Thyroid gland (tissue), 4 donors: ENCODE results near the gene USP13. TPM values are rescaled to one million over a fixed set of nuclear protein-coding genes. Genes with fewer than 3 reads are reported as not detected.

ENCODE experiments used
- DNase-seq, 2 donors: peaks; one replicate each; pipeline ENCODE4 v3.0.0-alpha.2; 2019
- H3K27ac ChIP-seq, 3 donors: fragments of 200-600 bp; sonication (generic); 1 replicate in 2 of 3; 2 replicates in 1 of 3; pipeline ENCODE4 v1.5.1; 2016 to 2019; ENCODE audit warnings: mild to moderate bottlenecking in 1 of 3, moderate library complexity in 1 of 3
- H3K27me3 ChIP-seq: fragments of 200-600 bp; sonication (generic); one replicate; pipeline ENCODE4 v1.5.1; 2019
- H3K36me3 ChIP-seq, 2 donors: fragments of 200-600 bp; sonication (generic); one replicate each; pipeline ENCODE4 v1.5.1; 2016 to 2019
- H3K4me1 ChIP-seq, 2 donors: fragments of 200-600 bp; sonication (generic); one replicate each; pipeline ENCODE4 v1.5.1; 2017 to 2019
- H3K4me3 ChIP-seq, 3 donors: fragments of 200-600 bp; sonication (generic); replicated peaks in 1 of 3; 1 replicate in 2 of 3; 2 replicates in 1 of 3; pipeline ENCODE4 v1.5.1; 2016; ENCODE audit warnings: mild to moderate bottlenecking in 1 of 3
- H3K9me3 ChIP-seq: fragments of 200-600 bp; sonication (generic); one replicate; pipeline ENCODE4 v1.5.1; 2017
- POLR2A ChIP-seq, 2 donors: fragments of 450-650 bp; IDR thresholded peaks; one replicate each; pipeline ENCODE4 v1.6.1; 2017; ENCODE audit warnings: antibody characterized with exemption in 2 of 2, mild to moderate bottlenecking in 2 of 2, moderate library complexity in 1 of 2
- WGBS, 2 donors: methylation state at CpG; one replicate each; pipeline ENCODE4 v1.1.5; 2017; 5-methylcytosine and 5-hydroxymethylcytosine counted together
- intact Hi-C: fragments of 100-400 bp; cut with DNase I; formaldehyde crosslinking; loops from one replicate; pipeline ENCODE4 v1.15.1; 2023
- total RNA-seq, 4 donors: library from RNA; depleted of rRNA; stranded (reverse); fragments of >200 nt; gene quantifications; one replicate each; pipeline ENCODE4 v1.2.3, GENCODE V29; 2016
- TF ChIP-seq, protein P1 (sequence below), 6 experiments: fragments of 200-600 bp in 3 of 6; fragments of 450-650 bp in 3 of 6; sonication (generic) in 3 of 6; IDR thresholded peaks; one replicate each; pipeline ENCODE4 v1.5.1; 2016 to 2019; ENCODE audit warnings: antibody characterized with exemption in 6 of 6, mild to moderate bottlenecking in 2 of 6, inconsistent platforms in 1 of 6, moderate library complexity in 1 of 6

Gene USP13
- total RNA-seq, 4 donors from 2014 or later = 16.7 to 31.6 (median 25.4) TPM

DNA sequence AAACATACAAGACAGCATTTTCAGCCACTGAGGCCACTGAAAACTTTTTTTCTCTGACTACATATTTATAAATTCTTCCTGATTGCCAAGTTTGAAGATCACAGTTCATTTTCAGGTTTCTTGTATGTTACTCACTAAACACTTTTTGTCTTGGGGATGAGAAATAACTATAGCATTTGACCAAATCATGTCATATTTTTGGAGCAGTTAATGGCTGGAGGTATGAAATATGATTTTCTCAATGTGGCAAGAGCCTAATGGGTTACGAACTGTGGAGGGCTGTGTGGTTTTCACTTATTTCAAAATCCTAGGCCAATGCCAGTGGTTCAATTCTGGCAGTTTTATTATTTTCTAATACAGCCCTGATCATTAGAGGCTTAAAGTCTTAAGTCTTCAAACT lies 64.4 kb downstream of the USP13 start:
- no peak overlapping the region for H3K27ac ChIP-seq
- no peaks in the 10 kb centered on the region for H3K9me3 ChIP-seq
- DNase-seq = no peak
- H3K4me3 ChIP-seq = no peak overlapping the region
- H3K4me1 ChIP-seq = no peaks in the 10 kb centered on the region
- TF ChIP-seq POLR2A (IDR thresholded peaks at IDR 0.05) = no peak
- peaks cover 0 to 6% of the 10 kb centered on the region in 2 donors for H3K36me3 ChIP-seq
- WGBS, 2 donors = 97% methylated on average over 1 of the region's 1 CpG
- intact Hi-C loops = no loop called here
- no peaks in the 10 kb centered on the region for H3K27me3 ChIP-seq

DNA sequence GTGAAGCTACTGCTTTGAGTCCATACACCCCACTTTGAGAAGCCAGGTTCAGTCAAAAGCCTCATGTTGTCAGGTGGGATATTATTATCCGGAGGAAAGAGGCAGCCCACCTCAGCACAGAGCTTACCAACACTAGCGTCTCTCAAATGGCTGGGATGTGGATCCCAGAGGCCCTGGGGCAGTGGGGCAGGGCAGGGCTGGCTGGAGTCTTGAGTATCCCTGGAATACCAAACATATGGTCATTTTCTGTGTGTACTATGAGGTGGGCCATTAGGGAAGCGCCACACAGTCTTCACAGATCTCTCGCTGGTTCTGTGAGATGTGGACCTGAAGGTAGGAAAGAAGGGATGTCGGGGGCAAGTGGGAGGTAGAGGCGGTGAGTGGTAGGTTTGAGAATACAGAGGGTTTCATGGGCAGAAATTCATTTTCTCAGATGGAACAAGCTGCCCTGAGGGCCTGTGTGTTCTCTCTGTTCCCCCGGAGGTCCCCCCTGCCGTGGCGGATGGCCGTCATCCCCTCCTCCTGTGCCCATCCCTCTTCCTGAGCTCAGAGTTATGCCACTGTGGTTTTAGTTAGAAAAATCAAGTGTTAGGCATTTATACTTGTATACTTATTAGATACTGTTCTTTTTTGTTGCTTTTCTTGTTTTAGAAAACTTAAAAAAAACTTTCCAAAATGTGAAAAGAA lies 66.4 kb downstream of the USP13 start:
- H3K27ac ChIP-seq = no peak overlapping the region
- no peaks in the 10 kb centered on the region for H3K9me3 ChIP-seq
- H3K36me3 ChIP-seq = peaks cover 0 to 6% of the 10 kb centered on the region in 2 donors
- H3K4me3 ChIP-seq = no peak overlapping the region
- intact Hi-C loops = no loop called here
- TF ChIP-seq, protein P1, sequence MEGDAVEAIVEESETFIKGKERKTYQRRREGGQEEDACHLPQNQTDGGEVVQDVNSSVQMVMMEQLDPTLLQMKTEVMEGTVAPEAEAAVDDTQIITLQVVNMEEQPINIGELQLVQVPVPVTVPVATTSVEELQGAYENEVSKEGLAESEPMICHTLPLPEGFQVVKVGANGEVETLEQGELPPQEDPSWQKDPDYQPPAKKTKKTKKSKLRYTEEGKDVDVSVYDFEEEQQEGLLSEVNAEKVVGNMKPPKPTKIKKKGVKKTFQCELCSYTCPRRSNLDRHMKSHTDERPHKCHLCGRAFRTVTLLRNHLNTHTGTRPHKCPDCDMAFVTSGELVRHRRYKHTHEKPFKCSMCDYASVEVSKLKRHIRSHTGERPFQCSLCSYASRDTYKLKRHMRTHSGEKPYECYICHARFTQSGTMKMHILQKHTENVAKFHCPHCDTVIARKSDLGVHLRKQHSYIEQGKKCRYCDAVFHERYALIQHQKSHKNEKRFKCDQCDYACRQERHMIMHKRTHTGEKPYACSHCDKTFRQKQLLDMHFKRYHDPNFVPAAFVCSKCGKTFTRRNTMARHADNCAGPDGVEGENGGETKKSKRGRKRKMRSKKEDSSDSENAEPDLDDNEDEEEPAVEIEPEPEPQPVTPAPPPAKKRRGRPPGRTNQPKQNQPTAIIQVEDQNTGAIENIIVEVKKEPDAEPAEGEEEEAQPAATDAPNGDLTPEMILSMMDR (IDR thresholded peaks at IDR 0.05) = no peak
- no peak for TF ChIP-seq POLR2A (IDR thresholded peaks at IDR 0.05)
- DNase-seq = no peak
- WGBS, 2 donors = 93 to 94% methylated on average over 9 to 10 of the region's 10 CpGs
- no peaks in the 10 kb centered on the region for H3K4me1 ChIP-seq
- no peaks in the 10 kb centered on the region for H3K27me3 ChIP-seq

DNA sequence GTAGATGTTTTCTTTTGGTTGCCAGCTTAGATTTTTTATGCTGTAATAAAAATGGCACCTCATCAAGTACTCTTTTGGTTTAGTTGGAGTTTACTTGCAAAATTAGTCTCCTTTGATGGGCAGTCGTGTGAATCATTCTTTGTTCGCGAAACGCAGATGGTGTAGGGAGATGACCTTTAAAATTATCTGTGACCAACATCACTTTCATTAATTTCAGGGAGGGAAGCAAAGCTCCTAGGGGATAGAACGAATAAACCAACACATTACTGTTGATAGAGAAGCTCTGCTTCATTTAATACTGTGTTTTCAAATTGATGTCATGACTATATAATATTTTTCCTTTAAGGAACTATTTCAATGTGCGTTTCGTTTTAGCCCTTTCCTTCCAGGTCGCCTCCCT lies 67.4 kb downstream of the USP13 start:
- TF ChIP-seq POLR2A (IDR thresholded peaks at IDR 0.05) = no peak
- TF ChIP-seq, protein P1 (IDR thresholded peaks at IDR 0.05) = no peak
- intact Hi-C loops = no loop called here
- Histone ChIP-seq H3K27me3 (no peaks in the 10 kb centered on the region), H3K9me3 (no peaks in the 10 kb centered on the region), H3K4me3 (no peak overlapping the region), H3K4me1 (no peaks in the 10 kb centered on the region), H3K36me3 (peaks cover 0 to 6% of the 10 kb centered on the region in 2 donors), H3K27ac (no peak overlapping the region)
- WGBS, 2 donors = 79 to 86% methylated on average over 8 of the region's 8 CpGs
- DNase-seq = no peak

DNA sequence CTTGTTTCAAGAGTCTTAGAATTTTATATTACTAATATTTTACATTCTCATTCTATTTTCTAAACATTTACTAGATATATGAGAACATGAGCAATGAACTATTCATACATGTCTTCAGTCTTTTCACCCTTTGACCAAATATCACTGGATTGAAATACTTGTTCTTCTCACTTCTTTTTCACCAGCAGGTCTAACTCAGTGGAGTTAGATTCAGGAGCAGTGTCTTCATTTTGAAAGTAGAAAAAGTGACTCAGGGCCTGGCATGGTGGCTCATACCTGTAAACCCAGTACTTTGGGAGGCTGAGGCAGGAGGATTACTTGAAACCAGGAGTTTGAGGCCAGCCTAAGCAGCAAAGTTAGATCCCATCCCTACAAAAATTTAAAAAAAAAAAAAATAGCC lies 70.8 kb downstream of the USP13 start:
- Histone ChIP-seq H3K9me3 (no peaks in the 10 kb centered on the region), H3K27ac (no peak overlapping the region), H3K4me3 (no peak overlapping the region), H3K27me3 (no peaks in the 10 kb centered on the region), H3K4me1 (peaks cover 0 to 8% of the 10 kb centered on the region in 2 donors), H3K36me3 (peaks cover 0 to 6% of the 10 kb centered on the region in 2 donors)
- TF ChIP-seq, protein P1 (IDR thresholded peaks at IDR 0.05) = no peak
- no peak for TF ChIP-seq POLR2A (IDR thresholded peaks at IDR 0.05)
- DNase-seq = no peak
- intact Hi-C loops = no loop called here

DNA sequence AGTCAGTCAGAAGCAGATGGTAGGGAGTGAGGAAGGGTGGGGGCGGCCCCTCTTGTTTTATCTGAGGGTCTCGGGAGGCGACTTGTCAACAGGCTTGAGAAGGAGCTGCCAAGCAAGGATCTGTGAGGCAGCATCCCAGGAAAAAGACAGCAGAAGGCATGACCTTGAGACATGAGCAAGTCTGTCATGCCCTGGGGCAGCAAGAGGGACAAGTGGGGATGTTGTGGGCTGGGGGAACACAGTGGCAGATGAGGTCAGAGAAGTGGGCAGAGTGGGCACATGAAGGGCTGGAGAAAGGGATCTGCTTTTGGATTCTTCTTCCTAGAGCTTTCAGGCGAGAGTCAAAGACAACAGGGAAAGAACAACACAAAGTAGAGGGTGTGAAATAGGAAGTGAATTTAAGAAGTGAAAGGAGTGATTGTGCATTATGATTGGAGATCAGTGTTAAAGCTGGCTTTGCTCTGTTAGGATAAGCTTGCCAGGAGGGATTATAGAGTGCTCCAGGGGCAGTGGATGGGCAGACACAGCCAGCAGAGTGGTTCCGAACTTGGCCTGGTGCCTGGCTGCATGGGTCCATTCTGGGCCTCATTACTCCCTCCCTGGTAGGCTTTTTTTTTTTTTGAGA lies 73.3 kb downstream of the USP13 start:
- no peaks in the 10 kb centered on the region for H3K27me3 ChIP-seq
- TF ChIP-seq POLR2A (IDR thresholded peaks at IDR 0.05) = no peak
- TF ChIP-seq, protein P1 (IDR thresholded peaks at IDR 0.05) = no peak
- H3K4me3 ChIP-seq = no peak overlapping the region
- peaks cover 0 to 8% of the 10 kb centered on the region in 2 donors for H3K4me1 ChIP-seq
- WGBS, 2 donors = 80 to 90% methylated on average over 5 of the region's 5 CpGs
- H3K27ac ChIP-seq = no peak overlapping the region
- intact Hi-C loops = no loop called here
- H3K36me3 ChIP-seq = peaks cover 0 to 12% of the 10 kb centered on the region in 2 donors
- peak; percentile 52 to 62 for DNase-seq
- H3K9me3 ChIP-seq = no peaks in the 10 kb centered on the region
